Upper lobe of left lung (tissue), 6 donors: ENCODE data around the gene SLC5A11. TPM values are rescaled to one million over a fixed set of nuclear protein-coding genes. Genes with fewer than 3 reads are reported as not detected.

ENCODE experiments used
- ATAC-seq, 2 donors: fragments of 200-7000 bp; cut with Tn5 transposase; one replicate each; pipeline ENCODE4 v1.9.1; 2022; ENCODE audit warnings: mild to moderate bottlenecking in 2 of 2, moderate library complexity in 2 of 2; ENCODE audit not compliant: low FRiP score in 2 of 2
- DNase-seq, 2 donors: peaks; one replicate each; pipeline ENCODE4 v3.0.0-alpha.2; 2019 to 2020
- H3K27ac ChIP-seq, 4 donors: fragments of 200-600 bp; sonication (generic); one replicate each; pipeline ENCODE4 v1.5.1; 2016 to 2019
- H3K27me3 ChIP-seq, 4 donors: fragments of 200-600 bp; sonication (generic); one replicate each; pipeline ENCODE4 v1.5.1; 2017 to 2019
- H3K36me3 ChIP-seq, 4 donors: fragments of 200-600 bp; sonication (generic); one replicate each; pipeline ENCODE4 v1.5.1; 2016 to 2019
- H3K4me1 ChIP-seq, 4 donors: fragments of 200-600 bp; sonication (generic); one replicate each; pipeline ENCODE4 v1.5.1; 2018 to 2019
- H3K4me3 ChIP-seq, 4 donors: fragments of 200-600 bp; sonication (generic); one replicate each; pipeline ENCODE4 v1.5.1; 2017 to 2019; ENCODE audit warnings: mild to moderate bottlenecking in 2 of 4, moderate library complexity in 1 of 4
- H3K9me3 ChIP-seq, 4 donors: fragments of 200-600 bp; sonication (generic); one replicate each; pipeline ENCODE4 v1.5.1; 2018 to 2019
- EP300 ChIP-seq, 4 donors: sonication (generic); formaldehyde crosslinking; IDR thresholded peaks; one replicate each; pipeline ENCODE4 v1.5.1; 2017; ENCODE audit warnings: antibody characterized with exemption in 4 of 4, control low read depth in 2 of 4
- POLR2A ChIP-seq, 4 donors: fragments of 450-650 bp; IDR thresholded peaks; one replicate each; pipeline ENCODE4 v1.5.1; 2016 to 2017; ENCODE audit warnings: antibody characterized with exemption in 4 of 4, mild to moderate bottlenecking in 2 of 4
- POLR2AphosphoS5 ChIP-seq, 2 donors: sonication (generic); formaldehyde crosslinking; IDR thresholded peaks; one replicate each; pipeline ENCODE4 v1.5.1; 2017; ENCODE audit warnings: antibody characterized with exemption in 2 of 2
- WGBS, 2 donors: methylation state at CpG; one replicate each; pipeline ENCODE4 v1.1.5; 2017 to 2018; 5-methylcytosine and 5-hydroxymethylcytosine counted together
- total RNA-seq, 6 donors: library from RNA; depleted of rRNA in 4 of 6; stranded (reverse); fragments of >200 nt in 4 of 6; gene quantifications; one replicate each; pipeline versions ENCODE4 v1.1.0 to v1.2.1, GENCODE V29; 2016 to 2021
- TF ChIP-seq, protein P1 (sequence below), 6 experiments: fragments of 450-650 bp in 4 of 6; fragments of 200-600 bp in 2 of 6; sonication (generic) in 2 of 6; IDR thresholded peaks; one replicate each; pipeline ENCODE4 v1.5.1; 2016 to 2019; ENCODE audit warnings: antibody characterized with exemption in 6 of 6
- donor health status: DM: no; HTN: no; CAD: no; lungs with moderate emphysema.
- donor health status: DM: no; HTN: yes; CAD: no; lungs with severe emphysema.

SLC5A11 gene
- total RNA-seq, 6 donors from 2014 or later: 0.15 to 0.86 (median 0.30) TPM; not detected in 3

DNA sequence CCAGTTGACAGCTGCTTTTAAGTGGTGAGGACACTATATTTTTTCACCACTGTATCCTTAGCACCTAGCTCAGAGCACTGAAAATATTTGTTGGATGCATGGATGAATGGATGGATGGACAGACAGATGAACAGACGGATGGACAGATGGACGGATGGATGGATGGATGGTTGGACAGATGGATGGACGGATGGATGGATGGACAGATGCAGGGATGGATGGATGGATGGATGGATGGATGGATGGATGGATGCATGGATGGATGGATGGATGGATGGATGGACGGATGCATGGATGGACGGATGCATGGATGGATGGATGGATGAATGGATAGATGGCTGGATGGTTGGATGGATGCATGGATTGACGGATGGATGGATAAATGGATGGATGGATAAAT lies 12.4 kb upstream of the SLC5A11 start:
- peaks cover 0 to 9% (median 2%) of the 10 kb centered on the region in 4 donors for H3K4me1 ChIP-seq
- H3K27me3 ChIP-seq: no peaks in the 10 kb centered on the region
- 89% methylated on average over 6 of the region's 6 CpGs for WGBS, 2 donors
- TF ChIP-seq EP300 (IDR thresholded peaks at IDR 0.05) (no peak), POLR2AphosphoS5 (IDR thresholded peaks at IDR 0.05) (no peak), POLR2A (IDR thresholded peaks at IDR 0.05) (no peak)
- TF ChIP-seq, protein P1, sequence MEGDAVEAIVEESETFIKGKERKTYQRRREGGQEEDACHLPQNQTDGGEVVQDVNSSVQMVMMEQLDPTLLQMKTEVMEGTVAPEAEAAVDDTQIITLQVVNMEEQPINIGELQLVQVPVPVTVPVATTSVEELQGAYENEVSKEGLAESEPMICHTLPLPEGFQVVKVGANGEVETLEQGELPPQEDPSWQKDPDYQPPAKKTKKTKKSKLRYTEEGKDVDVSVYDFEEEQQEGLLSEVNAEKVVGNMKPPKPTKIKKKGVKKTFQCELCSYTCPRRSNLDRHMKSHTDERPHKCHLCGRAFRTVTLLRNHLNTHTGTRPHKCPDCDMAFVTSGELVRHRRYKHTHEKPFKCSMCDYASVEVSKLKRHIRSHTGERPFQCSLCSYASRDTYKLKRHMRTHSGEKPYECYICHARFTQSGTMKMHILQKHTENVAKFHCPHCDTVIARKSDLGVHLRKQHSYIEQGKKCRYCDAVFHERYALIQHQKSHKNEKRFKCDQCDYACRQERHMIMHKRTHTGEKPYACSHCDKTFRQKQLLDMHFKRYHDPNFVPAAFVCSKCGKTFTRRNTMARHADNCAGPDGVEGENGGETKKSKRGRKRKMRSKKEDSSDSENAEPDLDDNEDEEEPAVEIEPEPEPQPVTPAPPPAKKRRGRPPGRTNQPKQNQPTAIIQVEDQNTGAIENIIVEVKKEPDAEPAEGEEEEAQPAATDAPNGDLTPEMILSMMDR (IDR thresholded peaks at IDR 0.05): no peak
- ATAC-seq (no peak), DNase-seq (no peak)
- H3K36me3 ChIP-seq: peaks cover 0 to 5% (median 4%) of the 10 kb centered on the region in 4 donors
- H3K9me3 ChIP-seq: no peaks in the 10 kb centered on the region
- no peak overlapping the region for H3K27ac ChIP-seq
- H3K4me3 ChIP-seq: no peak overlapping the region

DNA sequence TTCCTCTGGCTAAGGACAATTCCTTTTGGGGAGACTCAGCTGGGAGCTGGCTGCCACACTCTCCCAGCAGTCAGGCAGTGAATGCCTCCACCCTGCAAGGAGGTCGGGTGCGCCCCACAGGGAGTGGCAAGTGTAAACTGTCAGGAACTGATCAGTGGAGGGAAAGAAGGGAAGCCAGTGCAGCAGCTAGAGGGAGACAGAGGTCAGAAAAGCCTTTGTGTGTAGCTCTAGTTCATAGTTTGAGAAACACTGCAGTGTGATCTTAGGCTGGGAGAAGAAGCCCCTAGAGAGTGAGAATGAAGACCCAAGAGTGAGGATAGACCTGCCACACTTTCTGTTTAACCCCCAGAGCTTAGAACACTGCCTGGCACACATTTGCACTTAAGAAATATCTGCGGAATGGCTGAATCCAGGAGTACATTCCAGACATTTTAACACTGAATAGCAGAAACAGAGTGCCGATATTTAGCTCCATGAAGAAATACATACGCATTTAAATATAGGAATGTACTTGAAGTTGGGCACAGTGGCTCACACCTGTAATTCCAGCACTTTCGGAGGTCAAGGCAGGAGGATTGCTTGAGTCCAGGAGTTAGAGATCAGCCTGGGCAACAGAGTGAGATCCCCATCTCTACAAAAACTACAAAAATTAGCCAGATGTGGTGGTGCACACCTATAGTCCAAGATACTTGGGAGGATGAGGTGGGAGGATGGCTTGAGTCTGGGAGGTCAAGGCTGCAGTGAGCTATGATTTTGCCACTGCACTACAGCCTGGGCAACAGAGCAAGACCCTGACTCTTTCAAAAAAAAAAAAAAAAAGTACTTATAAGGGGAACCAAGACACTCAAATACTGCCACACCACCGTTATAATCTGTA lies 11.1 kb upstream of the SLC5A11 start:
- Histone ChIP-seq H3K36me3 (no peaks in the 10 kb centered on the region), H3K4me1 (peaks cover 5 to 17% (median 12%) of the 10 kb centered on the region in 4 donors), H3K27ac (no peak overlapping the region), H3K4me3 (no peak overlapping the region), H3K9me3 (no peaks in the 10 kb centered on the region), H3K27me3 (no peaks in the 10 kb centered on the region)
- ATAC-seq: peak; percentile 15 to 29
- 59 to 63% methylated on average over 7 of the region's 7 CpGs for WGBS, 2 donors
- DNase-seq: no peak
- TF ChIP-seq POLR2AphosphoS5 (IDR thresholded peaks at IDR 0.05): no peak
- TF ChIP-seq, protein P1 (IDR thresholded peaks at IDR 0.05): peak in 3 of 6 experiments; percentile 18 to 28 (median 22)

DNA sequence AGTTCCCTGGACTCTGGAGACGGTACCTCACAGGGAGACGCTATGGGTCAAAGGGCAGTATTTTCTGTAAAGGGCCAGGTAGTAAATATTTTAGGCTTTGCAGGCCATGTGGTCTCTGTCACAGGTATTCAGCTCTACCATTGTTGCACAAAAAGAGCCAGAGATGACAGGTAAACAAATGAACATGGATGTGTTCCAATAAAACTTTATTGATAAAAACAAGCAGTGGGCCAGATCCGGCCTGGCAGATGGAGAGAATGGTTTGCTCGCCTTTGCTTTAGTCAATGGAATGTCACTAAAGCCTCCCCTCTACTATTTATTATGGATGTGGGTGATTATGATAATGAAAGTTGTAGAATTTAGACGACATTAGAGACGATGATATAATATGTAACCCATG lies 8.9 kb upstream of the SLC5A11 start:
- no peaks in the 10 kb centered on the region for H3K9me3 ChIP-seq
- no peak for DNase-seq
- H3K27me3 ChIP-seq: no peaks in the 10 kb centered on the region
- no peak overlapping the region for H3K27ac ChIP-seq
- WGBS, 2 donors: 86 to 93% methylated on average over 6 of the region's 6 CpGs
- TF ChIP-seq POLR2A (IDR thresholded peaks at IDR 0.05): no peak
- TF ChIP-seq, protein P1 (IDR thresholded peaks at IDR 0.05): no peak
- TF ChIP-seq POLR2AphosphoS5 (IDR thresholded peaks at IDR 0.05): no peak
- no peak for TF ChIP-seq EP300 (IDR thresholded peaks at IDR 0.05)
- ATAC-seq: no peak
- no peaks in the 10 kb centered on the region for H3K36me3 ChIP-seq
- peaks cover 5 to 17% (median 12%) of the 10 kb centered on the region in 4 donors for H3K4me1 ChIP-seq
- H3K4me3 ChIP-seq: no peak overlapping the region

DNA sequence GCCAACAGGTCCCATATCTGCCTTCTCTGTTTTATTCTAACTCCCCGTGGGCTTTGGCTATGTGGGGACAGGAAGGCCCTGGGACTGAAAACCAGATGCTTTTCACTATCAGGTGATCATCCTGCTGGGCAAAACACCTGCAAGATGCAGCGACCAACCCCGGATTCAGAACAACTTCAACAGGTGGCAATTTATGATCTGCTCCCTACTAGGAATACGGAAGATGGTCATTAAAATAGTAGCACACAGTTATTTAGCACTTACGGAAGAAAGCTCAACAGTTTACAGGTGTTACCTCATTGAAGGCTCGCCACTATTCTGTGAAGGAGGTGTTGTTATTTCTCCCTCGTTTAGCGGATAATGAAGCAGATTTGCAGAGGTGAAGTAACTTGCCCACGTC lies 7.8 kb upstream of the SLC5A11 start:
- Histone ChIP-seq H3K4me3 (no peak overlapping the region), H3K4me1 (peaks cover 5 to 17% (median 12%) of the 10 kb centered on the region in 4 donors), H3K27me3 (no peaks in the 10 kb centered on the region), H3K36me3 (no peaks in the 10 kb centered on the region), H3K27ac (no peak overlapping the region), H3K9me3 (no peaks in the 10 kb centered on the region)
- no peak for DNase-seq
- ATAC-seq: no peak
- WGBS, 2 donors: 89 to 94% methylated on average over 9 of the region's 9 CpGs
- no peak for TF ChIP-seq POLR2AphosphoS5 (IDR thresholded peaks at IDR 0.05)

DNA sequence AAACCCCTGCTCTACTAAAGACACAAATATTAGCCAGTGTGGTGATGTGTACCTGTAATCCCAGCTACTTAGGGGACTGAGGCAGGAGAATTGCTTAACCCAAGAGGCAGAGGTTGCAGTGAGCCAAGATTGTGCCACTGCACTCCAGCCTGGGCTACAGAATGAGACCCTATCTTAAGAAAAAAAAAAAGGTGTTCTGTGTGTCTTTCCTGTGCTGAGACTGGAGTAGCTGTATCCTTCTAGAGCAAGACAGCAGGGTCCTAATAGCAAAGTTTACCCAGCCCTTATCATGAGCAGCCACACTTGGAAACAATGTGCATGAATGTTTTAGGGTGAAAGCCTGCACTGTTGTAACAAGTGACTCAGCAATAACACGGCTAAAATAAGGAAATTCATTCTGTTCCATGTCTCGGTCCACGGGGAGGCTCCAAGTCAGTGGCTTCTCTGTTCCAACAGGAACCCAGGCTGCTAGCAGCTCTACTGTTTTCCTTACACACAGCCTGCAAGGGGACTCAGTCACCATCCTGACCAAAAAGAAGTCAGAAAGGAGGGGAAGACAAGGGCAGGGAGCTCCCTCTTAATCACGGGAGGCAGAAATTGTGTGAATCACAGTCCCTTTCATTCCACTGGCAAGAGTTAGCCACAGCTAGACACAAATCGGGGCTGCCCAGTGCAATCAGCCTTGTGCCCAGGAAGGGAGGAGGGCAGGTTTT lies 7.1 kb upstream of the SLC5A11 start:
- TF ChIP-seq EP300 (IDR thresholded peaks at IDR 0.05) (no peak), POLR2AphosphoS5 (IDR thresholded peaks at IDR 0.05) (no peak), POLR2A (IDR thresholded peaks at IDR 0.05) (no peak)
- TF ChIP-seq, protein P1 (IDR thresholded peaks at IDR 0.05): no peak
- Histone ChIP-seq H3K27me3 (no peaks in the 10 kb centered on the region), H3K4me1 (peaks cover 5 to 17% (median 12%) of the 10 kb centered on the region in 4 donors), H3K27ac (peak overlapping the region in 2 of 4 donors; percentile 16 to 26), H3K9me3 (no peaks in the 10 kb centered on the region), H3K4me3 (no peak overlapping the region), H3K36me3 (no peaks in the 10 kb centered on the region)
- ATAC-seq: peak; percentile 37 to 76
- DNase-seq: peak in 1 of 2 donors; percentile 47
- WGBS, 2 donors: 22 to 28% methylated on average over 5 of the region's 5 CpGs
